OCI-LY7 (cell line): ENCODE measurements around the gene BMERB1.

Experiments
- CTCF ChIP-seq: fragments of 200-600 bp; sonication (generic); conservative IDR thresholded peaks from 2 replicates; pipeline ENCODE4 v1.5.1; 2014; ENCODE audit warnings: mild to moderate bottlenecking, antibody characterized with exemption, low read length, moderate library complexity, mixed read lengths
- EZH2phosphoT487 ChIP-seq: fragments of 200-600 bp; sonication (generic); IDR thresholded peaks from 2 replicates; pipeline ENCODE4 v1.6.1; 2018; ENCODE audit warnings: low read depth, borderline replicate concordance, mild to moderate bottlenecking, mixed run types, antibody characterized with exemption, low read length, moderate library complexity, mixed read lengths

- TF ChIP-seq CTCF (no peak), EZH2phosphoT487 (no peak)
Measured at GRCh38 chr16:15521390-15521757, 87.0 kb downstream of the BMERB1 start.
